GM12878 (cell line): ENCODE results near the gene CHL1. TPM values are rescaled to one million over a fixed set of nuclear protein-coding genes. Genes with fewer than 3 reads are reported as not detected.
"Not testable (repeated sequence)": the region's sequence is repeated elsewhere in the genome, so short reads cannot be mapped to it uniquely, and the experiment has no call there.

Source experiments
- ATAC-seq: fragments of 200-7000 bp; cut with Tn5 transposase; 3 replicates; pipeline ENCODE4 v1.9.1; 2020; ENCODE audit warnings: mild to moderate bottlenecking, moderate library complexity
- BruUV-seq: library from RNA; stranded (reverse); fragments of 400-500 nt; replicated peaks from 2 replicates; lab custom pipeline; 2021; lab: Mats Ljungman, UMichigan
- CTCF ChIA-PET: fragments of 300-600 bp; sonication (Branson Sonifier 250); formaldehyde crosslinking; extraction: SDS; loops from one replicate; lab custom pipeline; 2021; ENCODE audit warnings: inconsistent platforms; lab: Yijun Ruan, JAX
- POLR2A ChIA-PET: fragments of 350-600 bp; formaldehyde crosslinking; extraction: SDS; loops from one replicate; lab custom pipeline; 2021; ENCODE audit warnings: inconsistent platforms; lab: Charles Lee
- RAD21 ChIA-PET: fragments of 300-600 bp; sonication (Branson Sonifier 250); formaldehyde crosslinking; loops from one replicate; lab custom pipeline; 2023; ENCODE audit warnings: antibody characterized with exemption; ENCODE audit not compliant: unreplicated experiment; lab: Charles Lee
- SMC1A ChIA-PET: fragments of 300-600 bp; sonication (Branson Sonifier 250); formaldehyde crosslinking; loops from one replicate; lab custom pipeline; 2023; ENCODE audit not compliant: unreplicated experiment, uncharacterized antibody; lab: Charles Lee
- DNase-seq: peaks from one replicate; pipeline ENCODE4 v3.0.0-alpha.2; 2011; ENCODE audit warnings: low read depth, low spot score
- FAIRE-seq: peaks from 3 replicates; lab custom pipeline; 2011; peaks lifted over from hg19 to GRCh38; lab: Jason Lieb, UNC
- H2AFZ ChIP-seq: 2 replicates; pipeline ENCODE4 v1.6.0; 2011; ENCODE audit warnings: low read depth, low read length, control low read depth; ENCODE audit not compliant: control insufficient read depth
- H3K27ac ChIP-seq: 2 replicates; pipeline ENCODE4 v1.5.1; 2011; ENCODE audit warnings: control low read depth; ENCODE audit not compliant: control insufficient read depth, insufficient read depth
- H3K27me3 ChIP-seq, 2 experiments: replicated peaks in 1 of 2; 2 replicates each; pipeline versions ENCODE4 v1.6.0 to v1.6.1; 2011; ENCODE audit warnings: low read length in 1 of 2; ENCODE audit not compliant: control insufficient read depth in 2 of 2, insufficient read depth in 2 of 2
- H3K36me3 ChIP-seq, 2 experiments: 2 replicates each; pipeline ENCODE4 v1.5.1; 2011; ENCODE audit warnings: low read length in 1 of 2; ENCODE audit not compliant: control insufficient read depth in 2 of 2, insufficient read depth in 2 of 2
- H3K4me1 ChIP-seq: 2 replicates; pipeline ENCODE4 v1.6.1; 2011; ENCODE audit warnings: mild to moderate bottlenecking, low read length, moderate library complexity, mixed read lengths; ENCODE audit not compliant: control insufficient read depth, insufficient read depth
- H3K4me2 ChIP-seq: 2 replicates; pipeline ENCODE4 v1.6.0; 2011; ENCODE audit warnings: control low read depth; ENCODE audit not compliant: control insufficient read depth, insufficient read depth
- H3K4me3 ChIP-seq: fragments of 200-600 bp; sonication (generic); 2 replicates; pipeline ENCODE4 v1.5.1; 2016
- H3K79me2 ChIP-seq: 2 replicates; pipeline ENCODE4 v1.6.0; 2011; ENCODE audit warnings: low read length; ENCODE audit not compliant: control insufficient read depth, insufficient read depth
- H3K9ac ChIP-seq: 2 replicates; pipeline ENCODE4 v1.8.0; 2011; ENCODE audit warnings: low read length, control low read depth, mixed read lengths; ENCODE audit not compliant: control insufficient read depth, insufficient read depth
- H3K9me3 ChIP-seq: replicated peaks from 3 replicates; pipeline ENCODE4 v1.5.1; 2011; ENCODE audit warnings: mild to moderate bottlenecking, low read length; ENCODE audit not compliant: control insufficient read depth, insufficient read depth
- H4K20me1 ChIP-seq: 2 replicates; pipeline ENCODE4 v1.6.0; 2011; ENCODE audit not compliant: control insufficient read depth, insufficient read depth
- BHLHE40 ChIP-seq, 2 experiments: fragments of 450-650 bp in 1 of 2; IDR thresholded peaks; 2 replicates each; pipeline ENCODE4 v1.6.1; 2011 to 2017; ENCODE audit warnings: low read depth in 2 of 2, borderline replicate concordance in 1 of 2, improper control_type of control experiment in 1 of 2, low read length in 1 of 2, mild to moderate bottlenecking in 1 of 2
- WGBS: methylation state at CpG from one replicate; pipeline ENCODE4 v1.1.6; 2016; ENCODE audit warnings: low lambda C conversion rate; ENCODE audit not compliant: insufficient replicate concordance, insufficient coverage; ENCODE audit errors: missing lambda C conversion rate; 5-methylcytosine and 5-hydroxymethylcytosine counted together
- in situ Hi-C: fragments of 300-500 bp; cut with MboI; formaldehyde crosslinking; loops from 9 replicates; pipeline ENCODE4 v1.14.3; 2018; ENCODE audit warnings: mixed read lengths
- intact Hi-C: fragments of 100-400 bp; cut with micrococcal nuclease; formaldehyde crosslinking; loops from one replicate; pipeline ENCODE4 v1.14.2; 2022; ENCODE audit not compliant: unreplicated experiment
- polyA plus RNA-seq, 11 experiments: library from polyadenylated mRNA; depleted of rRNA in 4 of 11; unstranded in 6 of 11; stranded (reverse) in 5 of 11; fragments of >200 nt; fragmentation: Nextera tagmentation in 4 of 11; fragmentation: Illumina TruSeq in 1 of 11; extraction: Ambion mirVana in 4 of 11; extraction: Trizol in 1 of 11; gene quantifications; 1 replicate in 1 of 11; 2 replicates in 10 of 11; pipeline versions ENCODE4 v1.2.1 to v1.2.3, GENCODE V29; 2011 to 2016; ENCODE audit warnings: inconsistent platforms in 2 of 11, missing spikeins in 2 of 11, low read depth in 1 of 11
- total RNA-seq, 4 experiments: library from RNA; depleted of rRNA in 3 of 4; stranded (reverse); fragments of >200 nt in 3 of 4; fragmentation: Illumina TruSeq in 1 of 4; extraction: Trizol in 1 of 4; gene quantifications; 2 replicates each; pipeline versions ENCODE4 v1.2.1 to v1.2.3, GENCODE V29; 2013 to 2021
- TF ChIP-seq, protein P1 (sequence below): IDR thresholded peaks from 2 replicates; pipeline ENCODE4 v1.6.1; 2011; ENCODE audit warnings: low read depth, low read length, improper control_type of control experiment, borderline replicate concordance
- TF ChIP-seq, protein P2 (sequence below): fragments of 450-650 bp; IDR thresholded peaks from 2 replicates; pipeline ENCODE4 v1.6.1; 2016; ENCODE audit warnings: mild to moderate bottlenecking

Gene CHL1
- total and polyA plus RNA-seq, 10 of the 15 experiments (the other 5 are each of a cell fraction or from before 2014, with no cell fraction given), result 0.71 to 30.4 (median 1.8) TPM

DNA sequence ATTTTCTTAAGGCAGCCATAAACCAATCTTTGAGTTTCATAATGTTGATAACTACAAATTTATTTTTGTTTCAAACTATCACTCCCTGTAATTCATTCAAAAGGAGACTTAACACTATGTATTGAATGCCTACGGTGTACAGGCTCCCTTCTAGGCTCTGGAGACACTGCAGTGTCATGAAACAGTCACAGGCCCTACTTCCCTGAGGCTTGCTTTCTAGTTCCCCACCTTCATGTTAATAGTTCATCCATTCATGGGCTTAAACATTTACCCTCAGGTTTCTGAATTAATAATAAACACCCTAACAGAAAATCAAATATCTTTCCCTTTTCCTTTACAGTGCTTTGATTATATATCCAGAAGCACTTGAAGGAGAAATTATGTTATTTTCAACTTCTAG is 168.7 kb downstream of the CHL1 start (continued):
- TF ChIP-seq, protein P1, sequence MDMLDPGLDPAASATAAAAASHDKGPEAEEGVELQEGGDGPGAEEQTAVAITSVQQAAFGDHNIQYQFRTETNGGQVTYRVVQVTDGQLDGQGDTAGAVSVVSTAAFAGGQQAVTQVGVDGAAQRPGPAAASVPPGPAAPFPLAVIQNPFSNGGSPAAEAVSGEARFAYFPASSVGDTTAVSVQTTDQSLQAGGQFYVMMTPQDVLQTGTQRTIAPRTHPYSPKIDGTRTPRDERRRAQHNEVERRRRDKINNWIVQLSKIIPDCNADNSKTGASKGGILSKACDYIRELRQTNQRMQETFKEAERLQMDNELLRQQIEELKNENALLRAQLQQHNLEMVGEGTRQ, result no peak
- TF ChIP-seq, all 136 proteins: peak for 0

DNA sequence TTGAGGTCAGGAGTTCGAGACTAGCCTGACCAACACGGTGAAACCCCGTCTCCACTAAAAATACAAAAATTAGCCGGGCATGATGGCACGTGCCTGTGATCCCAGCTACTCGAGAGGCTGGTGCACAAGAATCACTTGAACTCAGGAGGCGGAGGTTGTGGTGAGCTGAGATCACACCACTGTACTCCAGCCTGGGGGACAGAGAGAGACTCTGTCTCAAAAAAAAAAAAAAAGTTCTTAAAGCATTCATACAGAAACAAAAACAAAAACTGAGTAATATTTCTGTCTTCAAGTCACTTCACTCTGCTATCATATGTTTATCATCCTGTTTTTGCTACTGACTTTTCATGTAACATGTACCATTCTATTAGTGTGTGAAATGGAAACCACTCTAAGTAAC is 169.7 kb downstream of the CHL1 start:
- H3K9ac ChIP-seq, POLR2A ChIA-PET, H3K4me3 ChIP-seq, H3K79me2 ChIP-seq, H3K4me1 ChIP-seq, DNase-seq, H4K20me1 ChIP-seq, intact Hi-C loops, H2AFZ ChIP-seq, H3K4me2 ChIP-seq, in situ Hi-C loops, H3K27ac ChIP-seq: not testable (repeated sequence)
- SMC1A ChIA-PET, result interaction anchor here (1.0 to 2.3 kb wide), 2 partner anchors 10 to 12 kb away, joined by 3 to 10 read pairs; no protein-coding TSS in a partner anchor
- TF ChIP-seq, protein P2, sequence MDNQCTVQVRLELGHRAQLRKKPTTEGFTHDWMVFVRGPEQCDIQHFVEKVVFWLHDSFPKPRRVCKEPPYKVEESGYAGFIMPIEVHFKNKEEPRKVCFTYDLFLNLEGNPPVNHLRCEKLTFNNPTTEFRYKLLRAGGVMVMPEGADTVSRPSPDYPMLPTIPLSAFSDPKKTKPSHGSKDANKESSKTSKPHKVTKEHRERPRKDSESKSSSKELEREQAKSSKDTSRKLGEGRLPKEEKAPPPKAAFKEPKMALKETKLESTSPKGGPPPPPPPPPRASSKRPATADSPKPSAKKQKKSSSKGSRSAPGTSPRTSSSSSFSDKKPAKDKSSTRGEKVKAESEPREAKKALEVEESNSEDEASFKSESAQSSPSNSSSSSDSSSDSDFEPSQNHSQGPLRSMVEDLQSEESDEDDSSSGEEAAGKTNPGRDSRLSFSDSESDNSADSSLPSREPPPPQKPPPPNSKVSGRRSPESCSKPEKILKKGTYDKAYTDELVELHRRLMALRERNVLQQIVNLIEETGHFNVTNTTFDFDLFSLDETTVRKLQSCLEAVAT, result 0 out of 2 replicates have a peak, but pooled peaks have one; percentile 36
- peak in 1 of 2 experiments; percentile 79; a peak in 2 of 4 replicates for TF ChIP-seq BHLHE40 (IDR thresholded peaks at IDR 0.05; ENCODE audit: borderline replicate concordance in 1 of 2, low read depth in 2 of 2, low read length in 1 of 2)
- TF ChIP-seq, all 136 proteins: peak for 2; not testable (repeated sequence) for 134
- CTCF ChIA-PET, result interaction anchor here (0.6 to 1.8 kb wide), 5 partner anchors 9 to 324 kb away, joined by 3 to 7 read pairs (median 3); no protein-coding TSS in a partner anchor
- not testable (repeated sequence) for FAIRE-seq, H3K27me3 ChIP-seq, H3K9me3 ChIP-seq, BruUV-seq, H3K36me3 ChIP-seq
- RAD21 ChIA-PET, result interaction anchor here (0.7 to 2.5 kb wide), 5 partner anchors 12 to 88 kb away, joined by 3 to 14 read pairs (median 3); no protein-coding TSS in a partner anchor
- 20% methylated on average over 7 of the region's 7 CpGs for WGBS
- peak; percentile 65 for ATAC-seq
